Neural cell (in vitro differentiated cells): ENCODE results near the gene C20orf144. TPM values are rescaled to one million over a fixed set of nuclear protein-coding genes. Genes with fewer than 3 reads are reported as not detected.

Source experiments
- H2AFZ ChIP-seq: fragments of 200-600, 300-800 bp; sonication (generic), shearing (Covaris generic); 2 replicates; pipeline ENCODE4 v1.6.0; 2014; ENCODE audit warnings: low read depth, mild to moderate bottlenecking, antibody characterized with exemption, low read length, moderate library complexity
- H3F3A ChIP-seq: fragments of 200-600 bp; shearing (Covaris generic); 2 replicates; pipeline ENCODE4 v1.6.1; 2016; ENCODE audit warnings: mild to moderate bottlenecking, moderate library complexity, mixed read lengths, antibody characterized with exemption, low read length; ENCODE audit not compliant: insufficient read depth, poor library complexity, severe bottlenecking
- H3K27ac ChIP-seq: fragments of 200-600, 300-800 bp; sonication (generic), shearing (Covaris generic); 2 replicates; pipeline ENCODE4 v1.5.1; 2014; ENCODE audit warnings: mild to moderate bottlenecking, low read length, moderate library complexity
- H3K27me3 ChIP-seq: fragments of 300-800, 200-600 bp; sonication (generic), shearing (Covaris generic); 2 replicates; pipeline ENCODE4 v1.6.0; 2014; ENCODE audit warnings: mild to moderate bottlenecking, low read depth, low read length, moderate library complexity; ENCODE audit not compliant: insufficient read depth
- H3K36me3 ChIP-seq: fragments of 300-800, 200-600 bp; sonication (generic), shearing (Covaris generic); 2 replicates; pipeline ENCODE4 v1.5.1; 2014; ENCODE audit warnings: mild to moderate bottlenecking, antibody characterized with exemption, low read length, moderate library complexity; ENCODE audit not compliant: insufficient read depth
- H3K4me2 ChIP-seq: fragments of 300-800, 200-600 bp; sonication (generic), shearing (Covaris generic); 2 replicates; pipeline ENCODE4 v1.6.0; 2014; ENCODE audit warnings: mild to moderate bottlenecking, low read length
- H3K4me3 ChIP-seq: fragments of 300-800, 200-600 bp; sonication (generic), shearing (Covaris generic); 2 replicates; pipeline ENCODE4 v1.5.1; 2014; ENCODE audit warnings: mild to moderate bottlenecking, low read length, moderate library complexity
- H3K79me2 ChIP-seq: fragments of 200-600 bp; shearing (Covaris generic); replicated peaks from 2 replicates; pipeline ENCODE4 v1.6.0; 2014; ENCODE audit warnings: mild to moderate bottlenecking, low read length, moderate library complexity; ENCODE audit not compliant: insufficient read depth
- H3K9ac ChIP-seq: fragments of 300-800, 200-600 bp; sonication (generic), shearing (Covaris generic); 2 replicates; pipeline ENCODE4 v1.6.1; 2016; ENCODE audit warnings: mild to moderate bottlenecking, low read length, mixed read lengths
- H3K9me2 ChIP-seq: fragments of 200-600 bp; shearing (Covaris generic); 2 replicates; pipeline ENCODE4 v1.6.1; 2016; ENCODE audit warnings: mild to moderate bottlenecking, low read length, mixed read lengths; ENCODE audit not compliant: insufficient read depth
- H3K9me3 ChIP-seq: fragments of 200-600, 300-800 bp; sonication (generic), shearing (Covaris generic); 2 replicates; pipeline ENCODE4 v1.6.1; 2016; ENCODE audit warnings: mild to moderate bottlenecking, mixed run types, low read length, moderate library complexity, mixed read lengths
- H4K20me1 ChIP-seq: fragments of 200-600 bp; shearing (Covaris generic); 2 replicates; pipeline ENCODE4 v1.6.1; 2016; ENCODE audit warnings: mild to moderate bottlenecking, mixed run types; ENCODE audit not compliant: insufficient read depth
- CTCF ChIP-seq: fragments of 450-650 bp; IDR thresholded peaks from 2 replicates; pipeline ENCODE4 v1.5.1; 2014; ENCODE audit warnings: antibody characterized with exemption, mild to moderate bottlenecking, moderate library complexity; ENCODE audit not compliant: poor library complexity, severe bottlenecking
- EP300 ChIP-seq: fragments of 450-650 bp; conservative IDR thresholded peaks from 2 replicates; pipeline ENCODE4 v1.6.1; 2014; ENCODE audit warnings: antibody characterized with exemption, mild to moderate bottlenecking, moderate library complexity; ENCODE audit not compliant: poor library complexity, severe bottlenecking
- EZH2 ChIP-seq: fragments of 200-600, 300-800 bp; shearing (Covaris generic), sonication (generic); IDR thresholded peaks from 2 replicates; pipeline ENCODE4 v1.6.1; 2014; ENCODE audit warnings: antibody characterized with exemption, low read length, borderline replicate concordance, mild to moderate bottlenecking; ENCODE audit not compliant: insufficient read depth, poor library complexity, severe bottlenecking
- MXI1 ChIP-seq: fragments of 450-650 bp; conservative IDR thresholded peaks from 2 replicates; pipeline ENCODE4 v1.6.1; 2014; ENCODE audit warnings: antibody characterized with exemption, mild to moderate bottlenecking; ENCODE audit not compliant: poor library complexity, severe bottlenecking
- POLR2AphosphoS5 ChIP-seq: IDR thresholded peaks from 2 replicates; pipeline ENCODE4 v1.6.1; 2012
- RAD21 ChIP-seq: fragments of 450-650 bp; conservative IDR thresholded peaks from 2 replicates; pipeline ENCODE4 v1.6.1; 2014; ENCODE audit warnings: antibody characterized with exemption, mild to moderate bottlenecking, moderate library complexity
- REST ChIP-seq: IDR thresholded peaks from 2 replicates; pipeline ENCODE4 v1.6.1; 2012; ENCODE audit warnings: borderline replicate concordance
- SMC3 ChIP-seq: fragments of 450-650 bp; conservative IDR thresholded peaks from 2 replicates; pipeline ENCODE4 v1.6.1; 2014; ENCODE audit warnings: antibody characterized with exemption, mild to moderate bottlenecking, moderate library complexity; ENCODE audit not compliant: poor library complexity
- TAF1 ChIP-seq: IDR thresholded peaks from 2 replicates; pipeline ENCODE4 v1.6.1; 2012; ENCODE audit warnings: low read depth
- polyA plus RNA-seq: library from polyadenylated mRNA; depleted of rRNA; stranded (reverse); fragments of >200 nt; gene quantifications from 2 replicates; pipeline ENCODE4 v1.2.3, GENCODE V29; 2014

The C20orf144 gene
- polyA plus RNA-seq, 1 donor from 2014 or later, result not detected

GRCh38 chr20:33626190-33626589, 35.9 kb upstream of the C20orf144 start:
- Histone ChIP-seq H3F3A (no peaks in the 10 kb centered on the region), H3K9ac (no peak overlapping the region), H3K9me2 (no peaks in the 10 kb centered on the region), H4K20me1 (no peaks in the 10 kb centered on the region), H3K36me3 (no peaks in the 10 kb centered on the region), H3K4me3 (no peak overlapping the region), H3K27ac (no peak overlapping the region), H3K4me2 (no peak overlapping the region), H3K9me3 (no peaks in the 10 kb centered on the region), H2AFZ (no peak overlapping the region), H3K27me3 (no peaks in the 10 kb centered on the region), H3K79me2 (no peaks in the 10 kb centered on the region)
- TF ChIP-seq POLR2AphosphoS5 (no peak), SMC3 (no peak), RAD21 (no peak), REST (no peak), EP300 (no peak), TAF1 (no peak), CTCF (no peak), MXI1 (no peak), EZH2 (no peak)

- Histone ChIP-seq H3K9me3 (no peaks in the 10 kb centered on the region), H4K20me1 (no peaks in the 10 kb centered on the region), H3K9ac (no peak overlapping the region), H3K4me3 (no peak overlapping the region), H3K79me2 (no peaks in the 10 kb centered on the region), H3K4me2 (no peak overlapping the region), H2AFZ (no peak overlapping the region), H3K27ac (no peak overlapping the region), H3K27me3 (no peaks in the 10 kb centered on the region), H3K36me3 (no peaks in the 10 kb centered on the region), H3F3A (no peaks in the 10 kb centered on the region), H3K9me2 (no peaks in the 10 kb centered on the region)
- TF ChIP-seq EP300 (no peak), POLR2AphosphoS5 (no peak), MXI1 (no peak), RAD21 (no peak), TAF1 (no peak)
These were observed 34.4 kb upstream of the C20orf144 start for GRCh38 chr20:33627577-33628216.
